Spleen (tissue), 11 donors: ENCODE results near the gene ATOH8. TPM values are rescaled to one million over a fixed set of nuclear protein-coding genes. Genes with fewer than 3 reads are reported as not detected.
A peak's percentile ranks its signal among the peaks of the same experiment; 100 is the strongest.

Experiments
- DNase-seq: peaks from one replicate; pipeline ENCODE4 v3.0.0-alpha.2; 2020
- H3K27ac ChIP-seq, 8 donors: fragments of 200-600 bp; sonication (generic) in 7 of 8; 1 replicate in 4 of 8; 2 replicates in 4 of 8; pipeline versions ENCODE4 v1.5.0 to v1.8.0; 2016 to 2021; ENCODE audit warnings: inconsistent platforms in 4 of 8, mild to moderate bottlenecking in 4 of 8, moderate library complexity in 1 of 8
- H3K27me3 ChIP-seq, 7 donors: fragments of 200-600 bp; sonication (generic) in 6 of 7; replicated peaks in 1 of 7; 1 replicate in 4 of 7; 2 replicates in 3 of 7; pipeline versions ENCODE4 v1.5.0 to v1.8.0; 2016 to 2021; ENCODE audit warnings: inconsistent platforms in 3 of 7, mild to moderate bottlenecking in 1 of 7
- H3K36me3 ChIP-seq, 6 donors: fragments of 200-600 bp; sonication (generic) in 5 of 6; 1 replicate in 4 of 6; 2 replicates in 2 of 6; pipeline versions ENCODE4 v1.5.0 to v1.8.0; 2016 to 2021; ENCODE audit warnings: inconsistent platforms in 2 of 6
- H3K4me1 ChIP-seq, 6 donors: fragments of 200-600 bp; sonication (generic) in 5 of 6; 1 replicate in 3 of 6; 2 replicates in 3 of 6; pipeline versions ENCODE4 v1.5.0 to v1.8.0; 2016 to 2021; ENCODE audit warnings: inconsistent platforms in 3 of 6
- H3K4me3 ChIP-seq, 8 donors: fragments of 200-600 bp; sonication (generic) in 7 of 8; 1 replicate in 4 of 8; 2 replicates in 4 of 8; pipeline versions ENCODE4 v1.5.0 to v1.8.0; 2016 to 2021; ENCODE audit warnings: inconsistent platforms in 4 of 8, mild to moderate bottlenecking in 4 of 8, moderate library complexity in 2 of 8
- H3K9me3 ChIP-seq, 8 donors: fragments of 200-600 bp; sonication (generic) in 7 of 8; 1 replicate in 4 of 8; 2 replicates in 4 of 8; pipeline versions ENCODE4 v1.5.0 to v1.8.0; 2016 to 2021; ENCODE audit warnings: inconsistent platforms in 4 of 8
- POLR2A ChIP-seq, 3 donors: fragments of 450-650 bp; IDR thresholded peaks; one replicate each; pipeline ENCODE4 v1.5.1; 2017; ENCODE audit warnings: antibody characterized with exemption in 3 of 3, mild to moderate bottlenecking in 1 of 3
- POLR2AphosphoS5 ChIP-seq, 3 donors: sonication (generic); formaldehyde crosslinking; IDR thresholded peaks; one replicate each; pipeline ENCODE4 v1.5.1; 2017; ENCODE audit warnings: antibody characterized with exemption in 3 of 3
- WGBS, 5 donors: extraction: QIAGEN DNeasy Blood & Tissue Kit in 3 of 5; methylation state at CpG; one replicate each; pipeline versions ENCODE4 v1.1.5 to v1.1.7; 2013 to 2018; 5-methylcytosine and 5-hydroxymethylcytosine counted together
- intact Hi-C: fragments of 100-400 bp; cut with DNase I; formaldehyde crosslinking; loops from one replicate; pipeline ENCODE4 v1.15.0; 2023; ENCODE audit warnings: low total_unique reads
- polyA plus RNA-seq, 3 donors: library from polyadenylated mRNA; stranded (reverse); fragments of 200-250 nt; gene quantifications; one replicate each; pipeline ENCODE4 v1.2.1, GENCODE V29; 2013
- total RNA-seq, 7 donors: library from RNA; depleted of rRNA in 3 of 7; stranded (reverse); fragments of >200 nt in 3 of 7; fragmentation: NEBNext Ultra II Directional in 4 of 7; extraction: Animal tissue kit (Norgen Biotek cat#: 25700) in 4 of 7; gene quantifications; one replicate each; pipeline versions ENCODE4 v1.1.0 to v1.2.1, GENCODE V29; 2016 to 2021
- TF ChIP-seq, protein P1 (sequence below), 11 experiments: fragments of 200-600 bp in 7 of 11; fragments of 450-650 bp in 4 of 11; sonication (generic) in 4 of 11; IDR thresholded peaks in 8 of 11; conservative IDR thresholded peaks in 3 of 11; 1 replicate in 7 of 11; 2 replicates in 4 of 11; pipeline versions ENCODE4 v1.4.0 to v1.8.0; 2016 to 2021; ENCODE audit warnings: antibody characterized with exemption in 11 of 11, inconsistent platforms in 4 of 11, mild to moderate bottlenecking in 1 of 11
- donor health status: healthy with polysubstance abuse.
- donor health status: DM: no; HTN: no; CAD: no; lungs with moderate emphysema.
- donor health status: DM: no; HTN: no; CAD: no.
- donor health status: Bipolar disorder and iron deficiency.
- donor health status: healthy.
- donor health status: DM: no; HTN: no; CAD: no.
- donor health status: DM: yes; HTN: yes; CAD: no.

Gene ATOH8
- total and polyA plus RNA-seq, 10 donors: 6.4 to 53.0 (median 17.4) TPM

GRCh38 chr2:85791704-85792565 lies 38.1 kb downstream of the ATOH8 start:
- Histone ChIP-seq H3K4me1 (peaks cover 6 to 73% (median 33%) of the 10 kb centered on the region in 6 donors), H3K27me3 (peaks cover 0 to 4% (median 0%) of the 10 kb centered on the region in 7 donors), H3K27ac (peak overlapping the region in 1 of 8 donors; percentile 11), H3K4me3 (no peak overlapping the region), H3K36me3 (peaks cover 0 to 14% (median 0%) of the 10 kb centered on the region in 6 donors), H3K9me3 (no peaks in the 10 kb centered on the region)
- intact Hi-C loops: loop anchor here (10.0 kb wide), 1 partner anchor 47 kb away; no protein-coding TSS in a partner anchor
- peak; percentile 52 for DNase-seq
- no peak for TF ChIP-seq POLR2A (IDR thresholded peaks at IDR 0.05)
- TF ChIP-seq, protein P1, sequence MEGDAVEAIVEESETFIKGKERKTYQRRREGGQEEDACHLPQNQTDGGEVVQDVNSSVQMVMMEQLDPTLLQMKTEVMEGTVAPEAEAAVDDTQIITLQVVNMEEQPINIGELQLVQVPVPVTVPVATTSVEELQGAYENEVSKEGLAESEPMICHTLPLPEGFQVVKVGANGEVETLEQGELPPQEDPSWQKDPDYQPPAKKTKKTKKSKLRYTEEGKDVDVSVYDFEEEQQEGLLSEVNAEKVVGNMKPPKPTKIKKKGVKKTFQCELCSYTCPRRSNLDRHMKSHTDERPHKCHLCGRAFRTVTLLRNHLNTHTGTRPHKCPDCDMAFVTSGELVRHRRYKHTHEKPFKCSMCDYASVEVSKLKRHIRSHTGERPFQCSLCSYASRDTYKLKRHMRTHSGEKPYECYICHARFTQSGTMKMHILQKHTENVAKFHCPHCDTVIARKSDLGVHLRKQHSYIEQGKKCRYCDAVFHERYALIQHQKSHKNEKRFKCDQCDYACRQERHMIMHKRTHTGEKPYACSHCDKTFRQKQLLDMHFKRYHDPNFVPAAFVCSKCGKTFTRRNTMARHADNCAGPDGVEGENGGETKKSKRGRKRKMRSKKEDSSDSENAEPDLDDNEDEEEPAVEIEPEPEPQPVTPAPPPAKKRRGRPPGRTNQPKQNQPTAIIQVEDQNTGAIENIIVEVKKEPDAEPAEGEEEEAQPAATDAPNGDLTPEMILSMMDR (IDR thresholded peaks at IDR 0.05 in 8 of 11, conservative IDR thresholded peaks at IDR 0.05 in 3 of 11): no peak
- no peak for TF ChIP-seq POLR2AphosphoS5 (IDR thresholded peaks at IDR 0.05)
- 81 to 89% (median 87%) methylated on average over 18 to 22 of the region's 22 CpGs for WGBS, 5 donors

GRCh38 chr2:85792783-85793441 lies 39.1 kb downstream of the ATOH8 start:
- H3K9me3 ChIP-seq: no peaks in the 10 kb centered on the region
- intact Hi-C loops: loop anchor here (10.0 kb wide), 1 partner anchor 48 kb away; no protein-coding TSS in a partner anchor
- TF ChIP-seq, protein P1 (IDR thresholded peaks at IDR 0.05 in 8 of 11, conservative IDR thresholded peaks at IDR 0.05 in 3 of 11): no peak
- no peak for TF ChIP-seq POLR2A (IDR thresholded peaks at IDR 0.05)
- peak in 2 of 3 donors; percentile 12 to 35 for TF ChIP-seq POLR2AphosphoS5 (IDR thresholded peaks at IDR 0.05)
- no peaks in the 10 kb centered on the region for H3K27me3 ChIP-seq
- peak overlapping the region in 3 of 8 donors; percentile 13 to 43 (median 36) for H3K27ac ChIP-seq
- no peak overlapping the region for H3K4me3 ChIP-seq
- peaks cover 0 to 5% (median 0%) of the 10 kb centered on the region in 6 donors for H3K36me3 ChIP-seq
- WGBS, 5 donors: 68 to 90% (median 74%) methylated on average over 8 of the region's 8 CpGs
- DNase-seq: peak; percentile 50
- peaks cover 6 to 79% (median 38%) of the 10 kb centered on the region in 6 donors for H3K4me1 ChIP-seq

- Histone ChIP-seq H3K4me3 (no peak overlapping the region), H3K36me3 (no peaks in the 10 kb centered on the region), H3K27me3 (peaks cover 0 to 6% (median 0%) of the 10 kb centered on the region in 7 donors), H3K9me3 (no peaks in the 10 kb centered on the region), H3K4me1 (peaks cover 6 to 79% (median 39%) of the 10 kb centered on the region in 6 donors), H3K27ac (peak overlapping the region in 1 of 8 donors; percentile 43)
- intact Hi-C loops: loop anchor here (10.0 kb wide), 1 partner anchor 49 kb away; no protein-coding TSS in a partner anchor
- TF ChIP-seq, protein P1 (IDR thresholded peaks at IDR 0.05 in 8 of 11, conservative IDR thresholded peaks at IDR 0.05 in 3 of 11): no peak
- TF ChIP-seq POLR2A (IDR thresholded peaks at IDR 0.05) (no peak), POLR2AphosphoS5 (IDR thresholded peaks at IDR 0.05) (no peak)
- DNase-seq: no peak
- 65 to 87% (median 83%) methylated on average over 4 of the region's 4 CpGs for WGBS, 5 donors
Measured at GRCh38 chr2:85793584-85793983, 39.8 kb downstream of the ATOH8 start.
